ENCODE measurements around the gene GIMAP5. TPM values are rescaled to one million over a fixed set of nuclear protein-coding genes. Genes with fewer than 3 reads are reported as not detected.

GIMAP5 gene
- total and polyA plus RNA-seq, 8 donors = 0.83 to 17.3 (median 3.1) TPM

GRCh38 chr7:150719960-150720891 lies 17.0 kb upstream of the GIMAP5 start:
- intact Hi-C loops (cut with DNase I) = no loop called here
- H3K27ac ChIP-seq = no peak overlapping the region
- H3K36me3 ChIP-seq = no peaks in the 10 kb centered on the region
- H3K9me3 ChIP-seq = no peaks in the 10 kb centered on the region
- TF ChIP-seq CTCF (IDR thresholded peaks at IDR 0.05) = no peak
- ATAC-seq = no peak
- H3K4me1 ChIP-seq = no peaks in the 10 kb centered on the region
- H3K4me3 ChIP-seq = no peak overlapping the region
- no peaks in the 10 kb centered on the region for H3K27me3 ChIP-seq
- FAIRE-seq = no peak
- peak in 1 of 6 donors; percentile 53 for DNase-seq
- 87 to 88% methylated on average over 42 to 52 of the region's 52 CpGs for WGBS, 2 donors

- Histone ChIP-seq H3K27me3 (no peaks in the 10 kb centered on the region), H3K4me3 (no peak overlapping the region), H3K9me3 (no peaks in the 10 kb centered on the region), H3K27ac (no peak overlapping the region), H3K36me3 (no peaks in the 10 kb centered on the region), H3K4me1 (no peaks in the 10 kb centered on the region)
- WGBS, 2 donors = 80 to 88% methylated on average over 11 of the region's 11 CpGs
- ATAC-seq (no peak), FAIRE-seq (no peak), DNase-seq (no peak)
- intact Hi-C loops (cut with DNase I) = no loop called here
- no peak for TF ChIP-seq CTCF (IDR thresholded peaks at IDR 0.05)
Measured at GRCh38 chr7:150721970-150722373, 15.2 kb upstream of the GIMAP5 start.

- WGBS, 2 donors = 63 to 66% methylated on average over 12 of the region's 12 CpGs
- Histone ChIP-seq H3K4me1 (no peaks in the 10 kb centered on the region), H3K9me3 (no peaks in the 10 kb centered on the region), H3K4me3 (no peak overlapping the region), H3K36me3 (no peaks in the 10 kb centered on the region), H3K27me3 (no peaks in the 10 kb centered on the region), H3K27ac (no peak overlapping the region)
- ATAC-seq = peak in 1 of 4 donors; percentile 6
- no peak for FAIRE-seq
- no peak for DNase-seq
- intact Hi-C loops (cut with DNase I) = no loop called here
- TF ChIP-seq CTCF (IDR thresholded peaks at IDR 0.05) = no peak
Measured at GRCh38 chr7:150722431-150722931, 14.7 kb upstream of the GIMAP5 start.

- ATAC-seq (no peak), FAIRE-seq (no peak), DNase-seq (no peak)
- H3K36me3 ChIP-seq = no peaks in the 10 kb centered on the region
- 24 to 48% methylated on average over 1 of the region's 1 CpG for WGBS, 2 donors
- H3K4me3 ChIP-seq = no peak overlapping the region
- H3K4me1 ChIP-seq = no peaks in the 10 kb centered on the region
- intact Hi-C loops (cut with DNase I) = no loop called here
- H3K9me3 ChIP-seq = no peaks in the 10 kb centered on the region
- no peaks in the 10 kb centered on the region for H3K27me3 ChIP-seq
- H3K27ac ChIP-seq = no peak overlapping the region
- no peak for TF ChIP-seq CTCF (IDR thresholded peaks at IDR 0.05)
Measured at GRCh38 chr7:150723467-150723866, 13.8 kb upstream of the GIMAP5 start.

GRCh38 chr7:150727381-150727780 lies 9.8 kb upstream of the GIMAP5 start:
- no peak for FAIRE-seq
- H3K27me3 ChIP-seq = no peaks in the 10 kb centered on the region
- peak overlapping the region in 1 of 4 donors; percentile 15 for H3K27ac ChIP-seq
- no peak overlapping the region for H3K4me3 ChIP-seq
- no peaks in the 10 kb centered on the region for H3K9me3 ChIP-seq
- no peaks in the 10 kb centered on the region for H3K36me3 ChIP-seq
- TF ChIP-seq CTCF (IDR thresholded peaks at IDR 0.05) = no peak
- no peaks in the 10 kb centered on the region for H3K4me1 ChIP-seq
- intact Hi-C loops (cut with DNase I) = no loop called here
- DNase-seq = peak in 3 of 6 donors; percentile 45 to 74 (median 62)
- 43% methylated on average over 3 of the region's 3 CpGs for WGBS, 2 donors
- peak; percentile 96 to 100 (median 97) for ATAC-seq

Measured in pancreas (tissue), 10 donors.